ENCODE results near the gene PCBP2.

PCBP2 gene

DNA sequence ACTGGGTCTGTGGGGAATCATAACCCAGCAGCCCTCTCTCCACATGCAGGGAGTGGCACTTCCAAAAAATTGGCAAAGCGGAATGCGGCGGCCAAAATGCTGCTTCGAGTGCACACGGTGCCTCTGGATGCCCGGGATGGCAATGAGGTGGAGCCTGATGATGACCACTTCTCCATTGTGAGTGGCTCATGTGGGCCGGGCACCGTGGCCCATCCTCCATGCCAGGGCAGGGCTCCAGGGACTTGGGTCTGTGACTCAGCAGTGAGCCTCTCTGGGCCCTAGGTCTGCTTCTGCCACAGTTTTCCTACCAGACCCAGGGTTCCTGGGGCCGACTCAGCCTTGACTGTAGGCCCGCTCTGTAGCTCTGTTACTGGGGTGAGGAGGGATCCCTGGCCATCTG lies 53.2 kb downstream of the PCBP2 start:
- H3K27ac ChIP-seq = no peak overlapping the region
- TF ChIP-seq ZFX (IDR thresholded peaks at IDR 0.05) = no peak
- no peak for TF ChIP-seq CTCF (conservative IDR thresholded peaks at IDR 0.05)

DNA sequence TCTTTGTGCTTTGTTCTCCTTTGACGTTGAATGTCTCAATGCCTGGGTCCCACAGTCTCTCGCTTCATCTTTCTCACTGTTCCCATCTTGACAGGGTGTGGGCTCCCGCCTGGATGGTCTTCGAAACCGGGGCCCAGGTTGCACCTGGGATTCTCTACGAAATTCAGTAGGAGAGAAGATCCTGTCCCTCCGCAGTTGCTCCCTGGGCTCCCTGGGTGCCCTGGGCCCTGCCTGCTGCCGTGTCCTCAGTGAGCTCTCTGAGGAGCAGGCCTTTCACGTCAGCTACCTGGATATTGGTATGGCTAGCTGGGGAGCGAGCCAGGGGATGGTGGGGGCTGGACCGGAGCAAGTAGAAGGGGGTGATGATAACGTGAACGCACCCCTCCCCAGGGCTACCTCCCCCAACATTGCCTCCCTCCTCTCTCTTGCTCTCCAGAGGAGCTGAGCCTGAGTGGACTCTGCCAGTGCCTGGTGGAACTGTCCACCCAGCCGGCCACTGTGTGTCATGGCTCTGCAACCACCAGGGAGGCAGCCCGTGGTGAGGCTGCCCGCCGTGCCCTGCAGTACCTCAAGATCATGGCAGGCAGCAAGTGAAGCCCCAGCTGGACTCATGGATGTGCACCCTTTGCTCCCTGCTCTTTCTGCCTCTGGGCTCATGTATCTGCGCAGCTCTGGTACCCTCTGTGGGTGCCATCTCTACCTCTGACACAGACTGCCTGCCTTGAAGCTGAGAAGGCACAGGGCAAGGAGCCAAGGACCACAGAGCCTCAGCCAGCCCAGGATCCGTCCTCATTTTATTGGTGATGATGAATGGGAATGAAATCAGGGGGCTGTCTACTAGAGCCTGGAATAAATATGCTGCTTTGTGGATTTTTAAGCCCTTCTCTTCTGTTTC lies 53.9 kb downstream of the PCBP2 start:
- H3K27ac ChIP-seq = no peak overlapping the region
- TF ChIP-seq CTCF (conservative IDR thresholded peaks at IDR 0.05) (no peak), ZFX (IDR thresholded peaks at IDR 0.05) (no peak)

DNA sequence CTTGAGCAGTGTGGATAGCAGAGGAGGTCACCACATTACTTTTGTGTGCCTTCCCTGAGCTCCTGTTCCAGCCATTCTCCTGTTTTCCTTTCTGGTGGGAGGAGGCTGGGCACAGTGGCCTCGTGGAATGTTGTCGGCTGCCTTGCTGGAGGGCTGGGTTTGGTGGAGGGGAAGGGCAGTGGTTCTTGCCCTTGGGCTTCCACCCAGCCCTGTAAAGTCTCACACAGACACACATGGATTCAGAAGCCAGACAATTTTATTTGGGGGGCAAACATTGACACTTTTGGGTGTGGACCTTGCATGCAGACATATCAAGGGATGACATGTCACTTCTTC lies 54.5 kb downstream of the PCBP2 start:
- TF ChIP-seq CTCF (conservative IDR thresholded peaks at IDR 0.05) = no peak
- no peak for TF ChIP-seq ZFX (IDR thresholded peaks at IDR 0.05)
- H3K27ac ChIP-seq = no peak overlapping the region

DNA sequence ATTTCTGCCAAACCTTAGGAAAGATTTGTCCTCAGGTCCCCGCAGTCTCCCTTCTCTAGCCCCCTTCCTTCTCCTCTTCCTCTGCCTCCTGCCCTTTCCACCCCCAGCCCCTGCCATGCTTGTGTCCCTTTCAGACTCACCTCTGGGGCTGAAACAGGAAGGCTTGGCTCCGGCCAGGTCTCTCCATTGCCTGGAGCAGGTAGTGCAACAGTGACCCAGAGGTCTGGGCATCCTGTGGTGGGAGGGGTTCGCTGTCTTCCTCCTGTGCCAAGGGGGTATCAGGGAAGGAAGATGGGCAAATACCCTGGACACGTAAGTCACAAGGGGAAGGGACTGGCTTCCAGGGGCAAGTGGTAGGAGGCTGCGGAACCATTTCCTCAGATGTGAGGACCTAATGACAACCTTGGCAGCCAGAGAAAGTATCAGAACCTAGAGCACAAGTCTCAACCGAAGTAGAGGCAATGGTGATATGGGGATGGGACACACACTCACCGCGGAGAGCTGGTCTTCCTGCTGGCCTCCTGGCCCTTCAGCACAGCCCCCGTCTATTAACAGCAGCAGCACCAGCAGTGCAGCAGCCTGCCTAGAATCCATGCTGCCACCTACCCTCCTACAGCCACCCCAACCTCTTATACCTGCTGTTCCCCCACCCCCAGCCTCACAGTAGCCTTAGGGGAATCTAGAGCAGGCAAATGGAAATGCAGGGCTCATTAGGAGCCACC lies 55.1 kb downstream of the PCBP2 start, which contains the start of gene NPFF:
Gene NPFF, minus strand, starts transcription at position 604 of the 722 bp plus-strand sequence. Its CDS starts 10 bp downstream, at position 594.
- TF ChIP-seq ZFX (IDR thresholded peaks at IDR 0.05) (no peak), CTCF (conservative IDR thresholded peaks at IDR 0.05) (no peak)
- no peak within 1 kb of the TSS for H3K27ac ChIP-seq

DNA sequence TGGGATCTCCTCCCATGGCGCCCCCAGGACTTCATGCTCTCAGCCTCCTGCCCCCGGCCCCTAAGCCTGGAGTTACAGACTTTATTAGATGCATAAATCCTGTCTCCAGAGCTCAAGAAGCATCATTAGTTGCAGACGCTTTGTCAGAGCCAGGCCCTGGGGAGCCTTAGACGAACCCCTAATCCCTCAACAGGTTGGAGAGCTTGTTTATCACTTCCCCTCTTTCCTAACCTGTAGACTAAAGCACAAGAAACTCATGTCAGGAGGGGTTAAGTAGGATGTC lies 55.6 kb downstream of the PCBP2 start:
- no peak overlapping the region for H3K27ac ChIP-seq
- TF ChIP-seq ZFX (IDR thresholded peaks at IDR 0.05) = no peak
- TF ChIP-seq CTCF (conservative IDR thresholded peaks at IDR 0.05) = no peak

DNA sequence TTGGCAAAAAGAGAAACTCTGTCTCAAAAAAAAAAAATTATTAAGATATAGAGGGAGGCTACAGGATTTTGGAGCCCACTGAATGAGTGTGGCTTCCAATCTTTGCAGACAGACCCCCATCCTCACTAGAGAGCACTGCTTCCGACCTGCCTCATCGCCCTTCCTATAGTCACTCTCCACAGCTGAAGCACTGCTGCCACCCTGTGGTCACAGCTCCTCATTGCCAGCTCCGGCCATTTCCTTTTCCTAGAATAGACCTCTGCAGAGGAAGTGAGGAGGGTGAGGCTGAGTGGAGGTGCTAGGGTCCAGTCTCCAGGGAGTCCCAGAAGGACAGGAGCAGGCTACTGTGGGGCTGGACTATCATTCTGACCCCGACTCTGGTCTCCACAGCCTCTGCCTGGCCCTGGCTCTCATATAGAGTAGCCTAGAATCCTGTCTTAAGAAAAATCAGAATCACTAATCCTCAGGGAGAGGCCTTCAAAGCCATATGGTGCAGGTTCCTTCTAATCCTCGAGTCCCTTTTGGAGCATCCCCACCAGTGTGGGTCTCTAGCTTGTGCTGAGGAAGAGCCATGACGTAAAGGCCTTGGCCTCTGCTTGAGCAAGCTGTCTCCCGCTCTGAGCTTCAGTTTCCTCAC lies 56.8 kb downstream of the PCBP2 start:
- TF ChIP-seq ZFX (IDR thresholded peaks at IDR 0.05) (no peak), CTCF (conservative IDR thresholded peaks at IDR 0.05) (peak; percentile 97)
- no peak overlapping the region for H3K27ac ChIP-seq
